ENCODE data around the gene PARP15. TPM values are rescaled to one million over a fixed set of nuclear protein-coding genes. Genes with fewer than 3 reads are reported as not detected.

PARP15 gene
- total RNA-seq, 4 donors from 2014 or later = 0.42 to 2.7 (median 1.1) TPM; not detected in 1

DNA sequence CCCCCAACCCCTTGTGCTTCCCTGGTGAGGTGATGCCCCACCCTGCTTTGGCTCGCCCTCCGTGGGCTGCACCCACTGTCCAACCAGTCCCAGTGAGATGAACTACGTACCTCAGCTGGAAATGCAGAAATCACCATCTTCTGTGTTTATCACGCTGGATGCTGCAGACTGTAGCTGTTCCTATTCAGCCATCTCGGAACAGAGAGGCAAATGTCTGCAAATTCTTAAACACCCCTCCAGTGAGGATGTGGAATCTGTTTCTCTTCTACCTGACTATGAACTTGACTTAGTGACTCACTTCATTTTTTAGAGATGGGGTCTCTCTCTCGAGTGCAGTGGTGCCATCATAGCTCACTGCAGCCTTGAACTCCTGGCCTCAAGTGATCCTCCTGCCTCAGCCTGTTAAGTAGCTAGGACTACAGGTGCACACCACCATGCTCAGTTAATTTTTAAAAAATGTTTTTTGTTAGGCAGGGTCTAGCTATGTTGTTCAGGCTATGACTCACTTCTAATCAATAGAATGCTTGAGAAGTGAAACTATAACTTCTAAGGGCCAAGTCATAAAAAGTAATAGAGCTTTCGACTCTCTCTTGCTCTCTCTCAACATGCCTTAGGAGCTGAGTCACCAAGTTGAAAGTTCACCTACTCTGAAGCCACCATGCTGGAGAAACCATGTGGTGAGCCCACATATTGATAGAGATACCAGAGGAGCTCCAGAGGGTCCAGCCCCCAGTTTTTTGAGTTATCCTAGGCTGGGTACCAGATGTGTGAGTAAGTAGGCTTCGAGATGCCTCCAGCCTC lies 91.7 kb downstream of the PARP15 start:
- no peak for ATAC-seq
- Histone ChIP-seq H3K4me3 (no peak overlapping the region), H3K27ac (no peak overlapping the region), H3K36me3 (no peaks in the 10 kb centered on the region), H3K27me3 (peaks cover 7% of the 10 kb centered on the region), H3K4me1 (no peaks in the 10 kb centered on the region), H3K9me3 (no peaks in the 10 kb centered on the region)
- TF ChIP-seq POLR2A (IDR thresholded peaks at IDR 0.05) (no peak), POLR2AphosphoS5 (IDR thresholded peaks at IDR 0.05) (no peak), EP300 (IDR thresholded peaks at IDR 0.05) (no peak)
- TF ChIP-seq, protein P1, sequence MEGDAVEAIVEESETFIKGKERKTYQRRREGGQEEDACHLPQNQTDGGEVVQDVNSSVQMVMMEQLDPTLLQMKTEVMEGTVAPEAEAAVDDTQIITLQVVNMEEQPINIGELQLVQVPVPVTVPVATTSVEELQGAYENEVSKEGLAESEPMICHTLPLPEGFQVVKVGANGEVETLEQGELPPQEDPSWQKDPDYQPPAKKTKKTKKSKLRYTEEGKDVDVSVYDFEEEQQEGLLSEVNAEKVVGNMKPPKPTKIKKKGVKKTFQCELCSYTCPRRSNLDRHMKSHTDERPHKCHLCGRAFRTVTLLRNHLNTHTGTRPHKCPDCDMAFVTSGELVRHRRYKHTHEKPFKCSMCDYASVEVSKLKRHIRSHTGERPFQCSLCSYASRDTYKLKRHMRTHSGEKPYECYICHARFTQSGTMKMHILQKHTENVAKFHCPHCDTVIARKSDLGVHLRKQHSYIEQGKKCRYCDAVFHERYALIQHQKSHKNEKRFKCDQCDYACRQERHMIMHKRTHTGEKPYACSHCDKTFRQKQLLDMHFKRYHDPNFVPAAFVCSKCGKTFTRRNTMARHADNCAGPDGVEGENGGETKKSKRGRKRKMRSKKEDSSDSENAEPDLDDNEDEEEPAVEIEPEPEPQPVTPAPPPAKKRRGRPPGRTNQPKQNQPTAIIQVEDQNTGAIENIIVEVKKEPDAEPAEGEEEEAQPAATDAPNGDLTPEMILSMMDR (IDR thresholded peaks at IDR 0.05) = no peak
- WGBS, 2 donors (ENCODE audit: low coverage in 1 of 2) = 62 to 89% methylated on average over 3 to 4 of the region's 8 CpGs

DNA sequence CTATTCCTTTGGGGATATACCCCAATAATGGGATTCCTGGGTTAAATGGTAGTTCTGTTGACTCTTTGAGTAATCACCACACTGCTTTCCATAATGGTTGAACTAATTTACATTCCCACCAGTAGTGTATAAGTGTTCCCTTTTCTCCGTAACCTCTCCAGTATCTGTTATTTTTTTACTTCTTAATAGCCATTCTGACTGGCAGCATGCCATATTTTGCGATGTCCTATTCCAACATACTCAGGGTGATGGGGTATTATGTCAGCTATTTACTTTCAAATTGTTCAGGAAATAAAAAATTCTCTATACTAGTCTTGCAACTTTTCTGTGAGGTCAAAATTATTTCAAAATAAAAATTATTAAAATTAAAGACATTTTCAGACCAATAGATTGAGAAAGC lies 94.1 kb downstream of the PARP15 start:
- H3K27ac ChIP-seq = no peak overlapping the region
- H3K4me1 ChIP-seq = no peaks in the 10 kb centered on the region
- TF ChIP-seq POLR2AphosphoS5 (IDR thresholded peaks at IDR 0.05) = no peak
- TF ChIP-seq EP300 (IDR thresholded peaks at IDR 0.05) = no peak
- no peak for TF ChIP-seq POLR2A (IDR thresholded peaks at IDR 0.05)
- TF ChIP-seq, protein P1 (IDR thresholded peaks at IDR 0.05) = no peak
- ATAC-seq = no peak
- no peaks in the 10 kb centered on the region for H3K36me3 ChIP-seq
- H3K9me3 ChIP-seq = no peaks in the 10 kb centered on the region
- no peak overlapping the region for H3K4me3 ChIP-seq
- peaks cover 7% of the 10 kb centered on the region for H3K27me3 ChIP-seq
- 19 to 27% methylated on average over 2 of the region's 2 CpGs for WGBS, 2 donors (ENCODE audit: low coverage in 1 of 2)

DNA sequence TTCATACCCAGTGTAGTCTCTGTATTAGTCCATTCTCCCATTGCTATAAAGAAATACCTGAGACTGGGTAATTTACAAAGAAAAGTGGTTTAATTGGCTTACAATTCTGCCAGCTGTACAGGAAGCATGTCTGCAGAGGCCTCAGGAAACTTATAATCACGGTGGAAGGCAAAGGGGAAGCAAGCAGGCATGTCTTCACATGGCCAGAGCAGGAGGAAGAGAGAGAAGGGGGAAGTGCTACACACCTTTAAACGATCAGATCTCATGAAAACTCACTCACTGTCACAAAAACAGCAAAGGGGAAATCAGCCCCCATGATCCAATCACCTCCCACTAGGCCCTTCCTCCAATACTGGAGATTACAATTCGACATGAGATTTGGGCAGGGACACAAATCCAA lies 96.9 kb downstream of the PARP15 start:
- H3K4me1 ChIP-seq = peaks cover 0 to 11% (median 3%) of the 10 kb centered on the region in 3 donors
- H3K4me3 ChIP-seq = no peak overlapping the region
- H3K27me3 ChIP-seq = no peaks in the 10 kb centered on the region
- H3K36me3 ChIP-seq = no peaks in the 10 kb centered on the region
- no peak for ATAC-seq
- TF ChIP-seq POLR2AphosphoS5 (IDR thresholded peaks at IDR 0.05) (no peak), EP300 (IDR thresholded peaks at IDR 0.05) (no peak)
- TF ChIP-seq, protein P1 (IDR thresholded peaks at IDR 0.05) = no peak
- 66 to 72% methylated on average over 2 to 3 of the region's 3 CpGs for WGBS, 2 donors (ENCODE audit: low coverage in 1 of 2)
- no peaks in the 10 kb centered on the region for H3K9me3 ChIP-seq
- no peak overlapping the region for H3K27ac ChIP-seq

DNA sequence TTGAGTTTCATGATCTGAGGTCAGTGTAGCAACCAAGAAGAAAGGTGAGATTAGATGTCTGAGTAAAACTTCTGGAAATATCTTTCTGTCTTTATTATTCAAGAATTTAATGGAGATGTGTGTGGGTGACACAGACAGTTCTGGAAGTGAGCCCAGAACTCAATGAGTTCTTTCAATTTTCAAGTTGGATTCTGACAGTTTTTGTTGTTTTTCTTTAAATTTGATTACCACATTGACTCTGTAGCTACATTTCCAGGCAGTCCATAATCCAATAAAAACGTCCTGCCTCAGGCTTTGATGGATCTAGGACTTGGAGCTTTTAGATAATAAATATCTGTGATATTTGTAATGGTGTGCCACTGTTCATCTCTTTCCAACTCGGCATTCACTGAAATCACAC lies 99.3 kb downstream of the PARP15 start:
- Histone ChIP-seq H3K9me3 (no peaks in the 10 kb centered on the region), H3K4me3 (no peak overlapping the region), H3K4me1 (peaks cover 0 to 29% (median 8%) of the 10 kb centered on the region in 3 donors), H3K27me3 (no peaks in the 10 kb centered on the region), H3K27ac (no peak overlapping the region), H3K36me3 (no peaks in the 10 kb centered on the region)
- TF ChIP-seq, protein P1 (IDR thresholded peaks at IDR 0.05) = no peak
- TF ChIP-seq EP300 (IDR thresholded peaks at IDR 0.05) (no peak), POLR2A (IDR thresholded peaks at IDR 0.05) (no peak), POLR2AphosphoS5 (IDR thresholded peaks at IDR 0.05) (no peak)
- ATAC-seq = no peak
- WGBS, 2 donors (ENCODE audit: low coverage in 1 of 2) = 42% methylated on average over 2 of the region's 2 CpGs; no CpG with 5 or more reads in 1 of the 2 donors

- Histone ChIP-seq H3K27me3 (no peaks in the 10 kb centered on the region), H3K27ac (no peak overlapping the region), H3K4me3 (no peak overlapping the region), H3K4me1 (peaks cover 0 to 33% (median 11%) of the 10 kb centered on the region in 3 donors), H3K9me3 (no peaks in the 10 kb centered on the region), H3K36me3 (no peaks in the 10 kb centered on the region)
- no peak for ATAC-seq
- WGBS, 2 donors (ENCODE audit: low coverage in 1 of 2) = 38 to 54% methylated on average over 1 of the region's 1 CpG
- TF ChIP-seq, protein P1 (IDR thresholded peaks at IDR 0.05) = no peak
- TF ChIP-seq EP300 (IDR thresholded peaks at IDR 0.05) (no peak), POLR2AphosphoS5 (IDR thresholded peaks at IDR 0.05) (no peak), POLR2A (IDR thresholded peaks at IDR 0.05) (no peak)
These were observed 99.8 kb downstream of the PARP15 start for GRCh38 chr3:122677216-122677615.

Measured in gastroesophageal sphincter (tissue), 4 donors.